Measurements from ENCODE around the gene ARSA.

- TF ChIP-seq ZC3H10 (CRISPR knock-in tag; IDR thresholded peaks at IDR 0.05) (no peak), ZFP30 (CRISPR knock-in tag; IDR thresholded peaks at IDR 0.05) (no peak), PATZ1 (CRISPR knock-in tag; IDR thresholded peaks at IDR 0.05; ENCODE audit: borderline replicate concordance) (no peak), ARNTL (CRISPR knock-in tag; IDR thresholded peaks at IDR 0.05; ENCODE audit: borderline replicate concordance, low read depth) (no peak), CSRNP3 (CRISPR knock-in tag; IDR thresholded peaks at IDR 0.05) (no peak)
Observed at GRCh38 chr22:50675553-50676179, 47.7 kb upstream of the ARSA start.

All from SK-N-SH treated with all-trans-retinoic acid at 6 μM for 48 hours (cell line).